ENCODE results near the gene MTHFD1.

Gene MTHFD1

GRCh38 chr14:64463873-64464272 lies 75.7 kb downstream of the MTHFD1 start:
- no peak for TF ChIP-seq CTCF (IDR thresholded peaks at IDR 0.05; ENCODE audit: insufficient read depth, low read depth, low read length, missing control alignments)
- DNase-seq (ENCODE audit: low read depth), result no peak
- H3K4me3 ChIP-seq (ENCODE audit: low read depth, low read length), result no peak overlapping the region

GRCh38 chr14:64464651-64465050 lies 76.5 kb downstream of the MTHFD1 start:
- peak overlapping the region; percentile 54 for H3K4me3 ChIP-seq (ENCODE audit: low read depth, low read length)
- peak; percentile 30 for DNase-seq (ENCODE audit: low read depth)
- no peak for TF ChIP-seq CTCF (IDR thresholded peaks at IDR 0.05; ENCODE audit: insufficient read depth, low read depth, low read length, missing control alignments)

GRCh38 chr14:64465191-64465822 lies 77.2 kb downstream of the MTHFD1 start, which contains the start of gene AKAP5:
TSS of gene AKAP5 (plus strand) at chr14:64465499. CDS start at chr14:64468395, 2,896 bp downstream.
- peak; percentile 74 for DNase-seq (ENCODE audit: low read depth)
- TF ChIP-seq CTCF (IDR thresholded peaks at IDR 0.05; ENCODE audit: insufficient read depth, low read depth, low read length, missing control alignments), result no peak
- H3K4me3 ChIP-seq (ENCODE audit: low read depth, low read length), result peak within 1 kb of the TSS; percentile 54

DNA sequence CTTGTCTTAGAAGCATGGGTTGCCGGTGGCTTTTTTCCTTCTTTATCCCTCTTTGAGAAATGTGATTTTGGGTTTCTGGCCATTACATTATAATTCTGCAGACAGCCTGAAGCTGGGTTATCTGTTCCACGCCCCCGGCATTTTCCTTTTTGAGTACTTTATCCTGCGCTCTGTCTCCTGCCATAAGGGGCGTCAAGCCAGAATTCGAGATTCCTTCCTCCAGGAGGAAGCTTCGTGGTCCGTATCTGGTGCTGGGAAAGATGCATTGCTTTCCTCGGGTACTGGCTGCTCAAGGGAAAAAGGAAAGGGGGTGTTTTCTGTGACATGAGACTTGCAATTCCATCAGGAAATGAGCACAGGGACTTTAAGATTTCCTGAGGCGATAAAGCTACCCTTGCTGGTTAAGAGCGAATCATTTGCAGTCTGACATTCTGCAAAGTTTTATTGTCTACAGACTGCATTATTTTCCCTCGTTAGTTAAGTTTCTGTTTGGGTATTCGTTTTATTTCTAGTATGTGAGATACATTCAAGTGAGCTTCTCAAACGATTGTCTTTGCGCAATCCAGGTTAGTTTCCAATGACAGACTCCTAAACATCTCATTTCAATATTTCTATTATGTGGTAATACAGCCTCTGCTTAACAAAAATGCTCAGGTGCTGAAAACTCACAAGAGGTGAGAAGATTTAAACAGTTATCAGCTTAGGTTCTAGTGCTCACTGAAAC lies 77.8 kb downstream of the MTHFD1 start:
- DNase-seq (ENCODE audit: low read depth), result no peak
- TF ChIP-seq CTCF (IDR thresholded peaks at IDR 0.05; ENCODE audit: insufficient read depth, low read depth, low read length, missing control alignments), result no peak
- H3K4me3 ChIP-seq (ENCODE audit: low read depth, low read length), result peak overlapping the region; percentile 54

DNA sequence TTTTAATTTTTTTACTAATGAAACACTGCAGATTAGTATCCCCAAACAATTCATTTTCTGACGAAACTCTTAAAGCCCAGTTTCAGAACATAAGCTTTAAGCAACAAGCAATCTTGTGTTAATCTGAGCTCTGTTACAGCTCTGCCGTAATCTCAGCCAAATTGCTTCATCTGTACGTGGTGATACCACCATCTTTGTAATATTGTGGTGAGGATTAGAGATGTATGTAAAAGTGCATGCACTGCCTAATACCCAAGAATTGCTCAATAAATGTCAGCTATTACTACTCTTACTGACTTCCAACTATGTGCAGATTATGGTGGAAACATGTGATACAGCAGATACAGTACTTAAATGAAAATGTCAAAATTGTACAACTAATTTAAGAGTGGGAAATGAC lies 78.9 kb downstream of the MTHFD1 start:
- no peak for TF ChIP-seq CTCF (IDR thresholded peaks at IDR 0.05; ENCODE audit: insufficient read depth, low read depth, low read length, missing control alignments)
- DNase-seq (ENCODE audit: low read depth), result no peak
- no peak overlapping the region for H3K4me3 ChIP-seq (ENCODE audit: low read depth, low read length)

GRCh38 chr14:64467566-64467965 lies 79.4 kb downstream of the MTHFD1 start:
- no peak for TF ChIP-seq CTCF (IDR thresholded peaks at IDR 0.05; ENCODE audit: insufficient read depth, low read depth, low read length, missing control alignments)
- DNase-seq (ENCODE audit: low read depth), result no peak
- no peak overlapping the region for H3K4me3 ChIP-seq (ENCODE audit: low read depth, low read length)

Data from GM12865 (cell line).